Activated T-helper 9 cell treated with anti-CD3 and anti-CD28 coated beads, Interleukin-2, amount 50 U/mL, for 16 hours (primary cell): ENCODE results near the gene GPC6.
"Not testable (repeated sequence)": the region's sequence is repeated elsewhere in the genome, so short reads cannot be mapped to it uniquely, and the experiment has no call there.

Experiments
- DNase-seq: peaks from one replicate; pipeline ENCODE4 v3.0.0-alpha.2; 2020; ENCODE audit warnings: low read depth

Gene GPC6

DNA sequence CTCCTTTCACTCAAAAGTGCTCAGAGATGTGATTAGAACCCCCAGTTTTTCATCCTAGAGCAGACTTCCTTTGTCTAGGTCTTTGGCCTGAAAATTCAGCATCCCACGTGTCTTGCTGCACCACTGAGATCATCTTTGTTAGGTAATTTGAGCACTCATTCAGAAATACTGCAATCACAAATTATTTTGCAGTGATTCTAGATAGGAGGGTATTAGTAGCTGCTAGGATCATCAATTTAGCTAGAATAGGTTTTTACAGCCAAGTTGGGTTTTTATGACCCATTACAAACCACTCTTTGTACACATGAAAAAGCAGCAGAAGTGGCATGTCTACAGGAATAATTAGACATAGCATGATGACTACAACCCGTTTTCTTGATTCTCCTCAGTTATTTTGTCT is 219.6 kb downstream of the GPC6 start:
- DNase-seq: no peak

DNA sequence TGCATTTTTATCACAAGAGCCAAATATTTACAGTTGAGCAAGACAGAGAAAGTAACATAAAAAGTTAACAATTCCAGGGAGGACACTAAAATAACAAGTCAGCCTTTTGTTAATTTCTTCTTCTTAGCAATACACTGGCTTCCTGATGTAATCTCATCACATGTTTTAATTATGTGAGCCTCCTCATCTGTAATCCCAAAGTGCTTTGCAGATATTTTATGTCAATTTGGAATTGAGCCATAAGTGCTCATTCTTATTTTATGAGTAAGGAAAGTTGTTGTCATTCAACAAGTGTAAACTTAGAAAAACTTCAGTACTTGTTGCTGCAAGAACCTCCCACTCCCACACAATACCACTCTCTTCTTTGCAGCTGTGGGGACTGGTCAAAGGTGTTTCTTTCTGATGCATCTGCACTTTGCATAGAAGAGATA is 223.6 kb downstream of the GPC6 start:
- no peak for DNase-seq

DNA sequence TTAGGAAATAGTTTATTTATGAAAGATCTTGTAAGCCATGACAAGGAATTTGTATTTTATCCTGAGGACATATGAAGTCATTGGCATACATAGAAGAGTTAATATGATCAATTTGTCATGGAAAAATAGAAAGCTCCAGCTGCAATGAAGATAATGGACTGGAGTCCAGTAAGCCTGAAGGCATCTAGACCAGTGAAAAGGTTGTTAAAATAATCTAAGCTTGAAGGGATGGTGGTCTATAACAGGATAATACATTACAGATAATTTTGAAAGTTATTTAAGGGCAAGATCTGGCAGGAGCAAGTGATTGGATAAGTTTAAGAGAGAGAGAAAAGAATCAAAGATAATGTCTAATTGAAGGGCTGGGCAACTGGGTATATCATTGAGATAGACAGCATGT is 224.2 kb downstream of the GPC6 start:
- DNase-seq: no peak

DNA sequence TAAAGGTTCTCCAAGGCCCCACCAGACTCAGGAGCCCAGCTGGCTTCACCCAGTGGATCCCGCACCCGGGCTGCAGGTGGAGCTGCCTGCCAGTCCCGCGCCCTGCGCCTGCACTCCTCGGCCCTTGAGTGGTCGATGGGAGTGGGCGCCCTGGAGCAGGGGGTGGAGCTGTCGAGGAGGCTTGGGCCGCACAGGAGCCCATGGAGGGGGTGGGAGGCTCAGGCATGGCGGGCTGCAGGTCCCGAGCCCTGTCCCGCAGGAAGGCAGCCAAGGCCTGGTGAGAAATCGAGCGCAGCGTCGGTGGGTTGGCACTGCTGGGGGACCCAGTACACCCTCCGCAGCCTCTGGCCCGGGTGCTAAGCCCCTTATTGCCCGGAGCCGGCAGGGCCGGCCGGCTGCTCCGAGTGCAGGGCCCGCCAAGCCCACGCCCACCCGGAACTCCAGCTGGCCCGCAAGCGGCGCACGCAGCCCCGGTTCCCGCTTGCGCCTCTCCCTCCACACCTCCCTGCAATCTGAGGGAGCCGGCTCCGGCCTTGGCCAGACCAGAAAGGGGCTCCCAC is 228.1 kb downstream of the GPC6 start:
- not testable (repeated sequence) for DNase-seq

DNA sequence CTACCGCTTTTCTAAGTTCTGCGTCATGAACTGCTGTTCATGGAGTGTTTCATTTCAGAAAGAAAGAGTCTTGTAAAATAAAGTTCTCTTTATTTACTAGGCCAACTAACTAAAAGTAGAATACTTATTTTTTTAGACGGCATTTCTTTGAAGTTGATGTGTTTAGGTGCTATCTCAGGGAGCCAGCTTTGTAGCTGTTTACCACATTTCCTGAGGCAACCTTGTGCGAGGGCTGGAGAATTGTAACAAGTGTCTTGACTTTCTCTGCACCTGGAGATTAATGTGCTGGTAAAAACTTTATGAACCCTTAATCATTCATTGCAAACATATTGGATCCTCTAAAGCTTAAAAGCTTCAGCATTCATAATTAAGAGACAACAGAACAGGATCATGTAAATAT is 229.3 kb downstream of the GPC6 start:
- no peak for DNase-seq

DNA sequence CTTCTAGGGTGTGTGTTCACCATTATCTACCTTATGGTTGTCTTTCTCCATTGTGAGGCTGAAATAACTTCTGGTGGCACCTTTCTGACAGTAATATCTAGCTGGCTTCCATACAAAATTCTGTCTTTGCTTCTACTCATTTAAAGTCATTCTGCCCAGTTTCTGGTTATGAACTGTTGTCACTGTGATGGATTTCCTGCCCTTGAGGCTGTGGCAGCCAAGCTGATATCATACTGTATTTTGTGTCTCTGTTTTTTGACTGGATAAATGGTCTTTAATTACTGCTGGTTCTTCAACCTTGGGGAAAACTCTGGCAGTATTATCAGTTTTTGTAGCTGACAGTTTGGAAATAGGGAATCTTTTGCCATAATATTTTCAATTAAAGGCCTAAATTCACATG is 233.4 kb downstream of the GPC6 start:
- DNase-seq: no peak

DNA sequence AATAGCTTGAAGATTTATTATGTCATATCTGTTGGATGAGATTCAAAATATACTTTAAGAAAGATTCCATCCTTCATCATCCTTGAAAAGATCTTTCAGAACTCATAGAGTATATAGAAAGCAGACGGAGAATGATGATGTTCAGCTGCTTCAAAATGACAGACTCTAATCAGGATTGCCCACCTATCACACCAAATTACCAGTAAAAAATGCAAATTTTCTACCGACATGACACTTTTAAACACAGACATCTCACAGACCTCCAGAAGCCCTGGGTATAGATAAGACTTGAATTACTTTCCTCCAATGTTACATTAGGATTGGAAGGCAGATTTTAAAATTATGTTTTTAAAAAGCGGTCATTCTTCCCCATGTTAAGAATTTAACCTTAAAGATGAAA is 235.5 kb downstream of the GPC6 start:
- no peak for DNase-seq

DNA sequence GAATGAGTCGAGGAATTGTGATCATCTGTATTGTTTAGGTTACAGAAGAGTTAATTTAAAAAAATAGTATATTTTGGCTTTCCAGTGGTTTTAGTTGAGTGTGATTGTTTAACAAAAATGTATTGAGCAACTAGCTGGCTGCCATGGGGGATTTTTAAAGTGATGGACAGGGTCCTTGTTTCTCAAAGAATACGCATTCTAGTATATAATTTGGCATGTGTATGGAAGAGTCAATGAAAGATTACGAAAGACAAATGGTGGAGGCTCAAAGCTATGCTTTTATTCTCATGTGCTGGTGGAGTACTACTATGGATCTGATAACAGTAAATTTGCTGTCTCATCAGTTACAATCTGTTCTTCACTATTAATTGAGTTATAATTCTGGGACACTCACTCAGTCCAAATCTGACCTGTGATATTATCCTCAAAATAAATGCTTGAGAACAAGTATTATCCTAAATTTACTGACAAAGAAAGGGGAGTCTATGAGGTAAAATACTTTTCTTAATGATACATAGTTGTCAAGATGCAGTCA is 240.0 kb downstream of the GPC6 start:
- DNase-seq: no peak

DNA sequence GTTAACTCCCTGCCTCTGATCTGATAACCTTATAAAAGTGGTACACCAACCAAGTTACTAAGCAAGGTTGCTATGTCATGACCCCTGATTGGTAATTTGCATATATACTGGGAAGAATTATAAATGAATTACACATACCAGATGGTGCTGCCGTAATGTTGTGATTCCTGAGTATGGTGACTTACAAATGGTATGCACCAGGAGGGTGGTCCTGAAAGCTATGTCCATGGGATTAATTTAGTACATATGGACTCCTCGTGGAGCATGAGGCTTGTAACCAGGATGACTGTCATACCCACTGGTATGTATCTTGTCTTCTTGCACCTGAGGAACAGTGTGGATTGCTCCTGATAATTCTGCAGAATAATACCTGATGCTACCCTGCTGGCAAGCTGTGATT is 240.6 kb downstream of the GPC6 start:
- DNase-seq: no peak

DNA sequence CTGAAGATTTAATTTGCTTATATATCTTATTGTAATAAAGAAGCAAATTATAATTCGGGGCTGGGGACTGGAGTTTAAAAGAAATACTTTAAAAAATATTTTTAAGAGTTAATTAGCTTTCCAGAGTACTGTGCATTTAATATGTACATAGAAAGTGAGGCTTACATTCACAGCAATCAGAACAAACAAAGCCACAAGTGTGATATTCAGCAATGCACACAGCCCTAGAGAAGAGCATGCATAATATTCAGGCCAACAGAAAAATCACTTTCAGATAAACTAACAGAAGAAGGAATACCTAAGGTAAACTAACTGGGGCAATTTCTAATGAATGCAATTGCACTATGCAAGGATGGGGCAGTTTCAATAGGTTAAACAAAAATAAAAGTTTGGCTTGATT is 241.8 kb downstream of the GPC6 start:
- no peak for DNase-seq

DNA sequence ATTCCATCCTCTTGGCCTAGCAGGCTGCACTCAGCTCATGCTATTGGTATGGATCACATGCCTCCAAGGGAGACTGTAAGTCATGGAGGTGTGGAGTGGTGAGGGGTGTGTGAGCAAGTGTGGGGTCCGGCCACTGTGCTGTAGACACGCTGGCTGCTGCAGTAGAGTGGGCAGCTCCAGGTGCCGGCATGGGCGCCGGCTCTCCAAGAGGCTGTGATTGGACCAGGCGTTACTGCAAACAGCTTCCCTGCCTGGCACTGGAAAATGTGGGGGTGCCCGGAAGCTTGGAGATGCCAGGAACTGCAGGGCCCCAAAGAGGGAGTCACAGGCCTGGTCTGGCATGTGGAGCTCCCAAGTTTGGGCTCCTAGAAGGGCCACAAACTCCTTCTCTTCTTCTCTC is 245.7 kb downstream of the GPC6 start:
- DNase-seq: no peak

DNA sequence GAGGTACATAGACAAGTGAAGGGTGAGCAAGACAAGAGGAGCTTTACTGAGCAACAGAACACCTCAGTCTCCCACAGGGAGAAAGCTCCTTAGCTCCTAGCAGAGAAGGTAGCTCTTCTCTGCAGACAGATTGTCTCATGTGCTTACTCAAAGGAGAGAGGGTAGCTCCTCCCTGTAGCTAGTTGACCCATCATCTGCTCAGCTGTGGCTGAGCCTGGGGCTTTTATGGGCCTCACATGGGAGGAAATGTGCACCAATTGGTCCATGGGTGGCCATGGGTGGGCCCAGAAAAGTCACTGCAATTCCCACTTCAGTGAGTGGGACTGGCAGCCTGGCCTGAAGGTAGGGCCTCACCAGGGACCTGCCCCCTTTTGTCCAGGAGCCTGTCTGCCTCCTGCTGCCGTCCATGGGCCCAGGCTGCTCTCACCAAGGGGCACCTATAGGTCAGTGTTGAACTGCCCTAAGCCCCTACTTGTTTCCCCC is 246.2 kb downstream of the GPC6 start:
- no peak for DNase-seq

DNA sequence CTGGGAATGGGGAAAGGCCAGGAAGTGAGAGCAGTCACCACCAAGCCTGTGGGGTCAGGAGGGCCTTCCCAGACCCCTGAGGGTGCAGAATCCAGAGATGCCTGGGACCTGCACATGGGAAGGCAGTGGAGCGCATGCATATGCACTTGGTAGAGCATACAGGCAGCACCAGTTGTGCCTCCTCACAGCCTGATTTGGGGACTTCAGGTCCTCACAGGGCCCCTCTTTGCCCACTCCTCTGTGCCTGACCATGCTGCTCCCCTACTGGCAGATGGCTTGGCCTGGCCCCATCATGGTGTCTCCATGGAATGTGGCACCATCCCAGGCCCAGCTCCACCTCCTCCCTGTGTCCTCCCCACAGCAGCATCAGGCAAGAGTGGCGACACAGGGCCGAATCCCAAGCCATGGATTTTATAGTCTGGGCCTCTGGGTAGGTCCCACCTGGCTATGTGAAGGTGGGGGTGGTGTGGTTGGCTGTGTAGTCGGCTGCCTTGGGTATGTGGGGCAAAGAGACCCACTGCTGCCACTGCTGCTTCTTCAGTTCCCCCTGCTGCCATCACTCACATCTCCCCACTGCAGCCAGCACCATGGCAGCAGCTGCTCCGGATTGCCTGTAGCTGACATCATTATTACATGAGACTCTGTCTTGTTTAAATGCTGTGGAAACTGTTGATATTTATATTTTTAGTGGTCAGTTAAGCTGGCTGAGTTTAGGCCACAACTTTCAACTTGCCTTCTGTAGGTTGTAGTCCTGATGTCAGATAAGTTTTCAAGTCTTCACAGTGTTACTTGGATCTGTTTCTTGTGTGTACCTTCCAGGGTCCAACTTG is 247.0 kb downstream of the GPC6 start:
- DNase-seq: no peak

DNA sequence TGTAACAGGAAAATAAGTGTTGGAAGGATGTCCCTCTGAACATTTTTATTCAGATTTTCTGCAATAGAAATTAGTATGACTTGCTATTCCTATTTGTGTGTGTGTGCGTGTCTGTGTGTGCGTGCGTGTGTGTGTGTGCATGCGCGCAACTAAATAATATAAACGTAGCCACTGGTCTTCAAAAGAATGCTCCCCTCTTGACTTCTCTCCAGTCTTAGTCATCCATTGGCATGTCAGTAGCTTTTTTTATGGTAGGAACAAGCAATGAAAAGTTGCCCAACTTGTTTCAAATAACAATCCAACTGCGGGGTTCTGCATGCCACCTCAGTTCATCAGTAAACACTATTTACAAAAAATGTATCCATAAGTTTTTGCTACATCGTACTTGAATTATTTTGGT is 249.6 kb downstream of the GPC6 start:
- DNase-seq: no peak

DNA sequence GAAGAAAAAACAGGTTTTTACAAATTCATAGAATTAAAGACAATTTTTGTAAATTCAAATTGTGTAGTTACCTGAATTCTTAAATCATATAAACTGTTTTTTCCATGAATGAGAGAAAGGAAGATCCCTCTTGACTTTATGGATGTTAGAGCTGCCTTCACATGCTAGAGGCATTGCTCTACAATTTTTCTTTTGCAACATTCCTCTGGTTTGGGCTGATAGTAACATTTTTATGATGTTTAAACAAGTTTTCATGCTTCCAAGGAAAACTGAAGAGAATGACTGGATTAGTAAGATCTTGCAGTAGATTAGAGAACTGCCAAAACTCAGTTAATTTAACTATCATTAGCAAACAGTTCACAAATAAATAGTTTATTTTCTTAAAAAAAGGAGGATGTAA is 250.6 kb downstream of the GPC6 start:
- no peak for DNase-seq

DNA sequence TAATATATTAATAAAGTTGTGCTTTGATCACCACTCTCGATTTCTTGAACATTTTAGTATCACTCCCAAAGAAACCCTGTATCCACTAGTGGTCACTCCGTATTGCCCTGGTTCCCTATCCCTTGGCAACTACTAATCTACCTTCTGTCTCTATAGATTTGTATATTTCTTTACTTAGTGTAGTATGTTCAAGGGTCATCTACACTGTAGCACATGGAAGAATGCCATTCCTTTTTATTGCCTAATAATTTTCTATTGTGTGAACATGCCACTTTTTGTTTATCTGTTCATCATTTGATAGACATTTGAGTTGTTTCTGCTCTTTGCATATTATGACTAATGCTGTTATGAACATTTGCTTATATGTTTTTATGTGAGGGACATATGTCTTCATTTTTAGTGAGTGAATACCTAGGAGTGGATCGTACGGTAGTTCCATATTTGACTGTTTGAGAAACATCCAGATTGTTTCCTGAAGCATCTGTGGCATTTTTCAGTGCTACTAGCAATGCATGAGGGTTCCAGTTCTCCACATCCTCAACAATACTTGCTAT is 254.0 kb downstream of the GPC6 start:
- no peak for DNase-seq

DNA sequence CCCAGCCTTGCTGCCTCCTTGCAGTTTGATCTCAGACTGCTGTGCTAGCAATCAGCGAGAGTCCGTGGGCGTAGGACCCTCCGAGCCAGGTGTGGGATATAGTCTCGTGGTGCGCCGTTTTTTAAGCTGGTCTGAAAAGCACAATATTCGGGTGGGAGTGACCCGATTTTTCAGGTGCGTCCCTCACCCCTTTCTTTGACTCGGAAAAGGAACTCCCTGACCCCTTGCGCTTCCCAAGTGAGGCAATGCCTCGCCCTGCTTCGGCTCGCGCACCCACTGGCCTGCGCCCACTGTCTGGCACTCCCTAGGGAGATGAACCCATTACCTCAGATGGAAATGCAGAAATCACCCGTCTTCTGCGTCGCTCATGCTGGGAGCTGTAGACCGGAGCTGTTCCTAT is 269.5 kb downstream of the GPC6 start:
- not testable (repeated sequence) for DNase-seq

DNA sequence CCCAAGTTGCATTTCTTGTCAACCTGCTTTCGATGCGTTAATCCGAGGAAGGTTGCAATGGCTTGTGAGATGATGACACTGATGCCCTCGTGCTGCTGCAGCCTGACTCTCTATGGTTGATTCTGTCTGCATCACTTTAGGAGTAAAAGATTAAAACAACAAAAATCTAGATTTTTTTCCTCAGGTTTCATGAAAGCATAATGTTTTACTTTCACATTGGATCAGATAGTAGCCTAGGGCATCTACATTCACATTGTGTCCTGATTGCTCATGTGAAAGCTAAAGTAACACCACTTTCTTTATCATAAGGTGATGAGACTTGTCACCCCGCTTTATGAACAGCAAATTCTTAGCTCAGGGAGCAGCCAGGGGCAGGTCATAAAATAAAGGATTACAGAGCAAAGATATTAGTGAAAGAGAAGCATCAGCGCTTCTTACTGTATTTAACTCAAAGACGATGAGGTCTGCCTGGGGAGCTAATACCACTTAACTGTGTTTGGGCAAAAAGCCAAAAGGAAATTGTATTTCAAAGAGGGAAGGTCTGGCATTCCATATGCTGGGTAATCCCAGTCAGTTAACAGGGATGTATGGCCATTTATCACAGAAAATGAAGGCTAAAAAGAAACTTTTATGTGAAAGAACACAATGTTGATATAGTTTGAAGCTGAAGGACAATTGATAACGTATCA is 270.5 kb downstream of the GPC6 start:
- no peak for DNase-seq

DNA sequence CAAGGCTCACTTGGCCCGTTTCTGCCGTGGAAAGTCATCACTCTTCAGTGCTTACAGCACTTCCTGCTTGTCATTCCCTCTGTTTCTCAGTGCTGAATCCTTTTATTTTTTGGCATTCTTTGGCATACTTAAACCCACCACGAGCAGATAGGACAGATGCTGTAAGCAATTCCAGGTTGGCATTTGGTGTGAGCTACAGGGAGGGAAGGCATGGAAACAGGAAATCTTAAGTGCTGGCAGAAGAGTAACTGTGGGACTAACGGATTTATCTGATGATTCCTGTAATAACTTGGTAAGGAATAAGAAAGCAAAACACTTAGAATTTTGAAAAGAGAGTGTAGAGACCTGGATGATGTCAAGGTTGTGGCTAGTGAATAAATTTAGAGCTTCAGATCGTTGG is 273.4 kb downstream of the GPC6 start:
- no peak for DNase-seq

DNA sequence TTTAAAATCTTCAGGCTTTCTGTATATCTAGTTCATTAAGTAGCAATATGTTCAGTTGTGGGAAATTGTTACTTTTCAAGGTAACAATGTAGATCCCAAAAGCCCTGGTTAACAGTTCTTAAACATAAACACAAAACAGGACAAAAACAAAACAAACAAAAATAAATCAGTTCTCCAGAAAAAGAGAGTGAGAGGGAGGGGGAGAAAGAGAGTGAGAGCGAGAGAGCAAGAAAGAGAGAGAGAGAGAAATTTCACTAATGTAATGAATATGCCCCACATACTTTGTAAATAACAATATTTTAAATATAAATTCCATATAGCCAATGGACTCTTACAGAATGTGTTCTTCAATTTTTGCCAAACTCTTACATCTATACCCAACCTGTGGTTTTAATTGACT is 275.5 kb downstream of the GPC6 start:
- no peak for DNase-seq

DNA sequence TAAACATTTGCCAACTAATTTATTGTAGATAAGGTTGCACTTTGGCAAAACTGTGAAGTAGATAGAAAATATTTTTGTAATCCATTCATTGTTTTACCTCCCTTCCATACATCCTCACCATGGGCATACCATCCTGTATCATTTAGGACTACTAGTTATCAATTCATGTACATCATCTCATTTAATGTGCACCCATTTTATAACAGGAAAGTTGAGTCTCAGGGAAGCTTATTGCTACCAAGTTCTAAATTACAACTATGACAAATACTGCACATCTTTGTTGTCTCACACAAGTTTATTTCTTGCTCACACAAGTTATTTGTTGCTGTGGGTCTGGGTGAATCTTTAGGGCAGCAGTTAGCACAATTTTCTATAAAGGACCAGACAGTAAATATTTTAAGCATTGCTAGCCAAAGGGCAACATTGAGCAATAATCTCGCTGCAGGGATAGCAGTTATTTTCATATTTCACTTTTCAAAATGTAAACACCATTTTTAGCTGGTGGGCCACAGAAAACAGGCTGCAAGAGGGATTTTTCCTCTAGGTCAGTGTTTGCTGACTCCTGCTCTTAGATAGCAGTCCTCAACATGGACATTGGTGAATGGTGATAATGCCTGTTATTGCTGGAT is 276.5 kb downstream of the GPC6 start:
- DNase-seq: no peak
